ENCODE results near the gene PLEKHO2.

DNA sequence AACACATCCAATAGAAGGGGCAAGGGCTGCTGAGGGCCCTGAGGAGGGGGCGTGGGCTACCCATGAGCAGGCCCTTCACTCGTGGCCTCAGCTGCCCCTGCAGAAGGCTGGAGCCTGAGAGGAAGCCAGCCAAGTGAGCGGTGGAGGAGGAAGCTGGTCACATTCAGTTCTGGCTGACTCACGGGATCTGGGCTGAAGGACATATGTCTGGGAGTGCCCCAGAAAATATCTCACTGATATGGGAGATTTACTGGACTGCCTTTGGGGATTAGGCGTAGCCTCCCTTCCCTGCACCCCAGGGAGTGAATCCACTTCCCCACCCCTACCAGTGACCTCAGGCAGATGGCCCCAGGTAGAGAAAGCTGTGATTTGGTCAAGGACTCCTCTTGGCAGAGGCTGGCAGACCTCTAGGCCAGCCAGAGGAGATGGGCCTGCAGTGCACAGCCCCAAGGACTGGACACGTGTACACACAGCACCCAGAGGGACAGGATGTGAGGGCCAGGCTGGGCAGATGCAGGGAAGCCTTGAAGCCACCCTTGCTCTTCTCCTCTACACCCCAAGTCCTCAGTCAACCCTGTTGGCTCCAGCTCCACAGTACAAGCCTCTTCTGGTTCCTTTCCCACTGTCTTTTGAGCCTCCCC lies 55.8 kb downstream of the PLEKHO2 start:
- TF ChIP-seq SUZ12 (IDR thresholded peaks at IDR 0.05; ENCODE audit: extremely low read depth, insufficient read depth, insufficient read length): no peak
- TF ChIP-seq ZNF274 (IDR thresholded peaks at IDR 0.05; ENCODE audit: low read depth, low read length): no peak
- no peak for TF ChIP-seq YY1 (IDR thresholded peaks at IDR 0.05; ENCODE audit: insufficient read depth, insufficient read length)

Data from NT2/D1 (cell line).